ENCODE data around the gene KAT5.
"Not testable (repeated sequence)": the region's sequence is repeated elsewhere in the genome, so short reads cannot be mapped to it uniquely, and the experiment has no call there.

KAT5 gene

GRCh38 chr11:65709661-65710060 is 2.4 kb upstream of the KAT5 start:
- DNase-seq (ENCODE audit: low read depth, low spot score), result no peak

DNA sequence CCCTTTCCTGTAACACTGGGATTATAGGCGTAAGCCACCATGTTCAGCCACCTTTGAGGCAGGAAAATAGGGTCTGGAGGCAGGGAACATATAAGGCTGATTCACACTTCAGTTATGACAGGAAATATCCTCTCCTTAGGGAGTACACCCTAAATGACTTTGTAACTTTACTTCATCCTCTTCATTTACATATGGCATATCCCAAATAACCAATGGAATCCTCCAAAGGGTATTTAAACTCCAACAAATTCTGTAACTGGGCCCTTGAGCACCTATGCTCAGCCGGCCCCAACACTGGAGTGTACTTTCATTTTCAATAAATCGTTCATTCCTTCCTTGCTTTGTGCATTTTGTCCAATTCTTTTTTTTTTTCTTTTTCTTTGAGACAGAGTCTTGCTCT is 1.6 kb upstream of the KAT5 start:
- no peak for DNase-seq (ENCODE audit: low read depth, low spot score)

GRCh38 chr11:65712633-65713076 is 603 bp downstream of the KAT5 start:
- DNase-seq (ENCODE audit: low read depth, low spot score), result no peak

GRCh38 chr11:65713212-65713969 is 1.3 kb downstream of the KAT5 start:
- no peak for DNase-seq (ENCODE audit: low read depth, low spot score)

DNA sequence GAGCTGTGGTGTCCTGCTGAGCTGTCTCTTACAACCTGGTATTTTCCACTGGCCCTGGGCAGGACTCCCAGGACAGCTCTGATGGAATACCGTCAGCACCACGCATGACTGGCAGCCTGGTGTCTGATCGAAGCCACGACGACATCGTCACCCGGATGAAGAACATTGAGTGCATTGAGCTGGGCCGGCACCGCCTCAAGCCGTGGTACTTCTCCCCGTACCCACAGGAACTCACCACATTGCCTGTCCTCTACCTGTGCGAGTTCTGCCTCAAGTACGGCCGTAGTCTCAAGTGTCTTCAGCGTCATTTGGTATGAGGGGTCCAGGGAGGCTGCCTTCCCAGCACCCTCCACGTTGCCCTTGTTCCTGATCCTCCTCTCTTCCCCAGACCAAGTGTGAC is 2.4 kb downstream of the KAT5 start:
- DNase-seq (ENCODE audit: low read depth, low spot score), result no peak

- DNase-seq (ENCODE audit: low read depth, low spot score), result no peak
Measured at GRCh38 chr11:65716302-65716701, 4.2 kb downstream of the KAT5 start.

- no peak for DNase-seq (ENCODE audit: low read depth, low spot score)
Measured at GRCh38 chr11:65716774-65717405, 4.8 kb downstream of the KAT5 start.

DNA sequence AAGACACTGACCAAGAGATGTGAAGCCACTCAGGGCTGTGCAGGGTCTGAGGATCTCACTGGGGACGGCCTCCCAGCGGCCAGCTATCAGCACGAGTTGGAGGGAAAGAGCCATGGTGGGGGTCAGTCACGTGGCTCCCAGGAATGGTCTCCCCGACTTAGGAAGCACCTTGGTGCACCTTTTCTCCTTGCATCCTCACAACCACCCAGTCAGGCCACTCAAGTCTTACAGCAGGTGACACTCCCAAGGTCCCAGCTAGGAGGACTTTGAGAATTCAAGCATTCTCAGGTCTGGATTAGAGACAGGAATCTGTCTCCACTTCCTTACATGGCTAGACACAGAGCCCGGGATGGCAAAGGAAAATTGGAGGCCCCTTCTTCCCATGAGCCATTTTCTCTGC is 5.9 kb downstream of the KAT5 start:
- DNase-seq (ENCODE audit: low read depth, low spot score), result no peak

DNA sequence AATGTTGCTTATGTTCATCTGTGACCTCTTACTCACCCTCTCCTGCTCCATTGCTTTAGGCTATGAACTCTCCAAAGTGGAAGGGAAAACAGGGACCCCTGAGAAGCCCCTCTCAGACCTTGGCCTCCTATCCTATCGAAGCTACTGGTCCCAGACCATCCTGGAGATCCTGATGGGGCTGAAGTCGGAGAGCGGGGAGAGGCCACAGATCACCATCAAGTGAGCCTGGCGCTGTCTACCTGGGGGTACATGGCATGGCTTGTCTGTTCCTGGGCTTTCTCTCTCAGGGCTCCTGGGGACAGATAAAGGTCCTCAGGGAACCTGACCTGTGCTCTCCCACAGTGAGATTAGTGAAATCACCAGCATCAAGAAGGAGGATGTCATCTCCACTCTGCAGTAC is 6.5 kb downstream of the KAT5 start:
- DNase-seq (ENCODE audit: low read depth, low spot score), result no peak

DNA sequence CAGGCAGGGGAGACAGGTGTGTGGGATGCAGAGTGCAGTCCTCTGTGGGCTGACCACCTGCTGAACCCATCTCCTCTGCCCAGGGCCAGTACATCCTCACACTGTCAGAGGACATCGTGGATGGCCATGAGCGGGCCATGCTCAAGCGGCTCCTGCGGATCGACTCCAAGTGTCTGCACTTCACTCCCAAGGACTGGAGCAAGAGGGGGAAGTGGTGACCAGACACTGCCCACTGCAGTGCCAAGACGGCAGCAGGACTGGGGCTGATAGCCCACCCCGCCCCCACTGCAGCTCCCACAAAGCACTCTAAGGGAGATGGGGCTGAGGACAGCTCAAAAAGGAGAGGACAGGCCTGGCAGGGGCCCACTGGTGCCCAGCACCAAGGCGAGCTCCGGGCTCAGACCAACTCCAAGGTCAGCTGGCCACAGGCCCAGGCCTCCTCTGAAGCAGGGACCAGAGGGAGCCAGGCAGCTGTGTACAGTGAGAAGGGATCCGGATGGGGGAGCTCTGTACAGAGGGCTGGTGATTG is 7.0 kb downstream of the KAT5 start:
- no peak for DNase-seq (ENCODE audit: low read depth, low spot score)

DNA sequence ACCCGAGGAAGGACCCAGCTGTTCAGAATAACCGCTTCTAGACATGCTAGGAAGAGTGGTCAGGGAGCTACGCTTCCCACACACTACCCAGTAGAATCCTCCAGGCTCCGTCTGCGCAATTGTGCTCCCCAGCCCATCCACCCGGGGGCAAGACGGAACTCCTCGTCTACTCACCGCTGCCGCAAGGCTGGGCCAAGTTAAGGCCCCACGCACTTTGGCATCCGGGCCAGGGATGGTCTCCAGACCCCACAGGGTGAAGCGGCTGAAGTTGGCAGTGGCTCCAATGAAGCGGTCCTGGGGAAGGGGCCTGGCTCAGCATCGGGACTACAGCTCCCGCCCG is 7.8 kb downstream of the KAT5 start:
- DNase-seq (ENCODE audit: low read depth, low spot score), result no peak

- DNase-seq (ENCODE audit: low read depth, low spot score), result peak; percentile 40
Measured at GRCh38 chr11:65720211-65720934, 8.3 kb downstream of the KAT5 start, which contains the start of gene RNASEH2C. RNASEH2C (minus strand) TSS chr11:65720798; CDS start chr11:65720758, 40 bp downstream.

GRCh38 chr11:65722261-65722660 is 10.2 kb downstream of the KAT5 start:
- no peak for DNase-seq (ENCODE audit: low read depth, low spot score)

DNA sequence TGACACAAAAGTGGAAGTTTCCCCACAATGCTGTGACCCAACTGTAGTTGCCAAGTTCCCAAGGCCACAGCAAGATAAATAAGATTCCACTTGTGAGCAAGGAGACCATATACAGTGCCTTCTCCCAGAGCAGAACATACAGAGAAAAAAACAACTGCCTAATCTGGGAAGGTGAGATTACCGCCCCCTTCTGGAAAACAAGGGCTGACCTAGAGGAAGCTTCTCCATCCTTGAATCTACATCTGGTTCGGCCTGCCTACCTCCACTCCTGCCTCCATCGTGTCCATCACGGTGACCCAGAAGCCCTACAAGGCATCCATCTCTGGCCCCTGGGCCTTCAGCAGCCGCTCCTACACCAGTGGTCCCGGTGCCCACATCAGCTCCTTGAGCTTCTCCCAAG is 14.6 kb downstream of the KAT5 start:
- DNase-seq (ENCODE audit: low read depth, low spot score), result no peak

DNA sequence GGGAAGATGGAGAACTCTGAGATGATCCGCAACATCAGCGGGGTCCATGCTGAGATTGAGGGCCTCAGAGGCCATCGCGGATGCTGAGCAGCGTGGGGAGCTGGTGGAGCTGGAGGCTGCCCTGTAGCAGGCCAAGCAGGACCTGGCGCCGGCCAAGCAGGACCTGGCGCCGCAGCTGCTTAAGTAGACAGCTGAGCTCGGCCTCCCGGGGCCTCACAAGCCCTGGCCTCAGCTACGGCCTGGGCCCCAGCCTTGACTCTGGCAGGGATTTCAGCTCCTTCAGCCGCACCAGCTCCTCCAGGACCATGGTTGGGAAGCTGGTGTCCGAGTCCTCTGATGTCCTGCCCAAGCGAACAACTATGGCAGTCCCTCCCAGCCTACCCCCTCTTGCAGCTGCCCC is 15.8 kb downstream of the KAT5 start:
- no peak for DNase-seq (ENCODE audit: low read depth, low spot score)

- DNase-seq (ENCODE audit: low read depth, low spot score), result no peak
Measured at GRCh38 chr11:65730461-65730860, 18.4 kb downstream of the KAT5 start.

- DNase-seq (ENCODE audit: low read depth, low spot score), result not testable (repeated sequence)
Measured at GRCh38 chr11:65735111-65735510, 23.1 kb downstream of the KAT5 start.

DNA sequence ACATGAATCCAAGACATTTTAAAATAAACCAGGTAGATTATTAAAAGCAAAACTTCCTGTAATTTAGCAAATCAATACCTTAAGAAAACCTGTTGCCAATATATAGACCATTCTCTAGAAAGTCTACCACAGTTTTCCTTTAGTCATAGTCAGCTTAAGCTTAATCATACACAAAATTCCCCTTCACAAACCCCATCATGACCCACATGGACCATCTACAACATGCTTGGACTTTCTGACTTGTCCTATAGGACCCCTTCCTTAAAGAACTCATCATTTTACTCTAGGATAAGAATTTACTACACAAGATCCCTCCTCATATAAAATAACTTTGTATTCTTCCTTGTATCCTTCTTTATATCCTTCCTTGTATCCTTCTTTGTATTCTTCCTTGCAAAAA is 24.8 kb downstream of the KAT5 start:
- no peak for DNase-seq (ENCODE audit: low read depth, low spot score)

GRCh38 chr11:65739022-65739421 is 27.0 kb downstream of the KAT5 start:
- DNase-seq (ENCODE audit: low read depth, low spot score), result no peak

DNA sequence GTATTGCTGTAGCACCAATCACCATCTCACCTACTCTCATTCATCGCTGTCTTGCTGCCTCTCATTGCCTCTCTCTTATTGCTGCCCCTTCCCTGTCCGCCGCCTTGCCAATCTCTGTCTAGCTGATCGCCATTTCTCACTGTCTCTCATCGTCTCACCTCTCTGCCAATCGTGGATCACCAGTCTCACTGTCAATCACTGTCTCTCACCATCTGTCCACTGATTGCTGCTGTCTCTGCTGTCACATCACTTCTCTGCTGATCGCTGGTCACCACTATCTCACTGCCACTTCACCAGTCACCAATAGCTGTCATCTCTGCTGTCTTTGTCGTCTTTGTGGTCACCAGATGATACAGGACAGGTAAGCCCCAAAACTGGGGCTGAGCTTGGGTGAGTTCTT is 29.1 kb downstream of the KAT5 start:
- no peak for DNase-seq (ENCODE audit: low read depth, low spot score)

DNA sequence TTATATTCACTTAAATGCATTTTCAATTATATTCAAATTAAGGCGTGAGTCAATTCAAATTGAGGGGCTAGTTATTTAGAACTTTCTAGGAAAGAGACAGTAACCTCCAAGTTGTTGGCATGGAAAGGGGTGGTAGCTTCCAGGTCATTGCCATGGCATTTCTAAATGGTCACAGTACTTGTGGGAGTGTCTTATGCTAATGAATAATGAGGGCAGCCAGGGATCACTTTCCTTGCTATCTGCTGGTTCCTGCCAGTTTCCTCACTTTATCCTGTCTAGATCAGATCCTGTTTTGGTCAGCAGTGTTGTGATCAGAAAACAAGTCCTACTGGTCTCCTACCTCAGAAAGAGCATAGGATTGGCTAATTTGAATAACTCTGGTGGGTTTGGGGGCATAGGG is 30.3 kb downstream of the KAT5 start:
- DNase-seq (ENCODE audit: low read depth, low spot score), result no peak

DNA sequence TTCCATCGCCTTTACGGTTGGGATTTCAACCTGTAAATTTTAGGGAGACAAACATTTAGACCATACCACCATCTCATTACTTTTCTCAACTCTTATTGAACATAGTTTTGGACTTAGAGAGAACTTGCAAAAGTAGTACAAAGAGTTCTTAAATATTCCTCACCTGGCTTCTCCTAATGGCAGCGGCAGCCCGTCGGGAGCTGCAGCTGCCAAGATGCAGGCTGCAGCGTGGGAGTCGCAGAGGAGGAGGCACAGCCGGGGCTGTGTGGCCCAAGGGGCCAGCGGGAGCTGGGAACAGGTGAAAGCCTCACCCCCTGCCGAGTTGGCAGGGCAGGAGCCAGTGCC is 31.6 kb downstream of the KAT5 start:
- no peak for DNase-seq (ENCODE audit: low read depth, low spot score)
